Endothelial cell of umbilical vein (primary cell): ENCODE data around the gene KDM4E. TPM values are rescaled to one million over a fixed set of nuclear protein-coding genes. Genes with fewer than 3 reads are reported as not detected.

Source experiments
- BruUV-seq: library from RNA; stranded (reverse); fragments of 400-500 nt; replicated peaks from 2 replicates; lab custom pipeline; 2021; lab: Mats Ljungman, UMichigan
- CTCF ChIA-PET: fragments of 300-600, 350-600 bp; sonication (Branson Sonifier 250); formaldehyde crosslinking; loops from one replicate; lab custom pipeline; 2021; ENCODE audit warnings: antibody characterized with exemption, inconsistent platforms; lab: Charles Lee
- POLR2A ChIA-PET: fragments of 300-600, 350-600 bp; sonication (Branson Sonifier 250); formaldehyde crosslinking; loops from one replicate; lab custom pipeline; 2021; ENCODE audit warnings: antibody characterized with exemption, inconsistent platforms; lab: Charles Lee
- DNase-seq: peaks from one replicate; pipeline ENCODE4 v3.0.0-alpha.2; 2011; ENCODE audit warnings: low read depth, low spot score
- FAIRE-seq: peaks from 2 replicates; lab custom pipeline; 2011; peaks lifted over from hg19 to GRCh38; lab: Jason Lieb, UNC
- H2AFZ ChIP-seq: 2 replicates; pipeline ENCODE4 v1.6.0; 2012; ENCODE audit warnings: low read depth, low read length, control low read depth, inconsistent platforms
- H3K27ac ChIP-seq: 2 replicates; pipeline ENCODE4 v1.5.1; 2011; ENCODE audit warnings: low read depth, mild to moderate bottlenecking, control low read depth, low read length, moderate library complexity; ENCODE audit not compliant: insufficient read depth
- H3K27me3 ChIP-seq, 2 experiments: 2 replicates each; pipeline versions ENCODE4 v1.6.0 to v1.6.1; 2011; ENCODE audit warnings: low read length in 2 of 2, mixed read lengths in 1 of 2; ENCODE audit not compliant: control insufficient read depth in 2 of 2, insufficient read depth in 2 of 2
- H3K36me3 ChIP-seq, 2 experiments: 2 replicates in 1 of 2; 3 replicates in 1 of 2; pipeline ENCODE4 v1.5.1; 2011; ENCODE audit warnings: low read length in 2 of 2, mild to moderate bottlenecking in 1 of 2, moderate library complexity in 1 of 2; ENCODE audit not compliant: control insufficient read depth in 2 of 2, insufficient read depth in 2 of 2; ENCODE audit errors: extremely low read depth in 1 of 2
- H3K4me1 ChIP-seq: 3 replicates; pipeline ENCODE4 v1.5.1; 2011; ENCODE audit warnings: mild to moderate bottlenecking, low read length; ENCODE audit not compliant: control insufficient read depth, insufficient read depth; ENCODE audit errors: extremely low read depth
- H3K4me2 ChIP-seq: 2 replicates; pipeline ENCODE4 v1.6.1; 2011; ENCODE audit warnings: low read length, control low read depth, mixed read lengths; ENCODE audit not compliant: insufficient read depth
- H3K4me3 ChIP-seq, 3 experiments: fragments of 200-600 bp in 1 of 3; sonication (generic), shearing (Covaris generic) in 1 of 3; replicated peaks in 1 of 3; 2 replicates each; pipeline ENCODE4 v1.5.1; 2011 to 2016; ENCODE audit warnings: control low read depth in 3 of 3, low read length in 3 of 3, mild to moderate bottlenecking in 2 of 3, inconsistent platforms in 1 of 3, low read depth in 1 of 3, moderate library complexity in 1 of 3; ENCODE audit not compliant: insufficient read depth in 1 of 3
- H3K79me2 ChIP-seq: 2 replicates; pipeline ENCODE4 v1.6.0; 2012; ENCODE audit warnings: low read length, inconsistent platforms; ENCODE audit not compliant: control insufficient read depth, insufficient read depth
- H3K9ac ChIP-seq: replicated peaks from 2 replicates; pipeline ENCODE3; 2011; ENCODE audit warnings: low read length, control low read depth; ENCODE audit not compliant: insufficient read depth; ENCODE audit errors: extremely low read depth
- H3K9me1 ChIP-seq: replicated peaks from 3 replicates; pipeline ENCODE4 v1.6.0; 2011; ENCODE audit warnings: mild to moderate bottlenecking, low read length; ENCODE audit not compliant: control insufficient read depth, insufficient read depth; ENCODE audit errors: extremely low read depth
- H3K9me3 ChIP-seq: replicated peaks from 2 replicates; pipeline ENCODE4 v1.5.1; 2012; ENCODE audit warnings: low read length, inconsistent platforms; ENCODE audit not compliant: control insufficient read depth, insufficient read depth
- H4K20me1 ChIP-seq: replicated peaks from 2 replicates; pipeline ENCODE3; 2011; ENCODE audit warnings: mild to moderate bottlenecking, low read length; ENCODE audit not compliant: control insufficient read depth, insufficient read depth; ENCODE audit errors: extremely low read depth
- EZH2 ChIP-seq: IDR thresholded peaks from 2 replicates; pipeline ENCODE4 v1.6.1; 2012; ENCODE audit warnings: borderline replicate concordance, low read depth, mild to moderate bottlenecking, moderate library complexity, low read length, inconsistent platforms; ENCODE audit not compliant: severe bottlenecking
- FOS ChIP-seq: IDR thresholded peaks from 2 replicates; pipeline ENCODE4 v1.6.1; 2011; ENCODE audit warnings: mild to moderate bottlenecking, low read length, moderate library complexity, borderline replicate concordance; ENCODE audit not compliant: insufficient read depth
- GATA2 ChIP-seq: IDR thresholded peaks from 2 replicates; pipeline ENCODE4 v1.7.0; 2011; ENCODE audit warnings: low read depth, mild to moderate bottlenecking, moderate library complexity, mixed read lengths, low read length; ENCODE audit not compliant: insufficient read length, insufficient read depth
- JUN ChIP-seq: IDR thresholded peaks from 2 replicates; pipeline ENCODE4 v1.6.1; 2011; ENCODE audit warnings: borderline replicate concordance, low read depth; ENCODE audit not compliant: insufficient read length, insufficient read depth
- MYC ChIP-seq: IDR thresholded peaks from one replicate; pipeline ENCODE4 v1.6.1; 2011; ENCODE audit warnings: mild to moderate bottlenecking, low read depth, low read length
- POLR2A ChIP-seq: IDR thresholded peaks from 2 replicates; pipeline ENCODE4 v1.6.1; 2012; ENCODE audit warnings: low read depth, mild to moderate bottlenecking, control low read depth, low read length
- POLR2AphosphoS5 ChIP-seq: IDR thresholded peaks from 2 replicates; pipeline ENCODE4 v1.6.1; 2012; ENCODE audit warnings: low read depth, mild to moderate bottlenecking, control low read depth, low read length, moderate library complexity; ENCODE audit not compliant: insufficient read depth
- dilution Hi-C: fragments of 300-500 bp; cut with MboI; formaldehyde crosslinking; loops from one replicate; pipeline ENCODE4 v1.15.0; 2019; ENCODE audit warnings: low sequenced_read_pairs; ENCODE audit not compliant: extremely low pct_ligation_motif_present
- intact Hi-C: fragments of 100-400 bp; cut with micrococcal nuclease; formaldehyde crosslinking; loops from one replicate; pipeline ENCODE4 v1.10.0; 2022
- polyA plus RNA-seq, 4 experiments: library from polyadenylated mRNA; depleted of rRNA in 3 of 4; stranded (reverse) in 3 of 4; unstranded in 1 of 4; fragments of >200 nt; gene quantifications; 2 replicates each; pipeline versions ENCODE4 v1.2.1 to v1.2.3, GENCODE V29; 2011 to 2012; ENCODE audit warnings: missing spikeins in 1 of 4
- total RNA-seq: library from RNA; stranded (reverse); gene quantifications from 2 replicates; pipeline ENCODE4 v1.2.3, GENCODE V29; 2021
- TF ChIP-seq, protein P1 (sequence below): IDR thresholded peaks from 2 replicates; pipeline ENCODE4 v1.6.1; 2011; ENCODE audit not compliant: insufficient read depth, insufficient read length
- TF ChIP-seq, protein P2 (sequence below), 2 donors: IDR thresholded peaks; 1 replicate in 1 of 2; 2 replicates in 1 of 2; pipeline ENCODE4 v1.5.1; 2011; ENCODE audit warnings: low read length in 2 of 2, mild to moderate bottlenecking in 2 of 2, moderate library complexity in 2 of 2, control low read depth in 1 of 2, inconsistent platforms in 1 of 2, low read depth in 1 of 2; ENCODE audit not compliant: insufficient read depth in 1 of 2; ENCODE audit errors: extremely low read depth in 1 of 2

Gene KDM4E
- total and polyA plus RNA-seq, 2 donors (not counting 3 experiments of a cell fraction or from before 2014, with no cell fraction given), result not detected

DNA sequence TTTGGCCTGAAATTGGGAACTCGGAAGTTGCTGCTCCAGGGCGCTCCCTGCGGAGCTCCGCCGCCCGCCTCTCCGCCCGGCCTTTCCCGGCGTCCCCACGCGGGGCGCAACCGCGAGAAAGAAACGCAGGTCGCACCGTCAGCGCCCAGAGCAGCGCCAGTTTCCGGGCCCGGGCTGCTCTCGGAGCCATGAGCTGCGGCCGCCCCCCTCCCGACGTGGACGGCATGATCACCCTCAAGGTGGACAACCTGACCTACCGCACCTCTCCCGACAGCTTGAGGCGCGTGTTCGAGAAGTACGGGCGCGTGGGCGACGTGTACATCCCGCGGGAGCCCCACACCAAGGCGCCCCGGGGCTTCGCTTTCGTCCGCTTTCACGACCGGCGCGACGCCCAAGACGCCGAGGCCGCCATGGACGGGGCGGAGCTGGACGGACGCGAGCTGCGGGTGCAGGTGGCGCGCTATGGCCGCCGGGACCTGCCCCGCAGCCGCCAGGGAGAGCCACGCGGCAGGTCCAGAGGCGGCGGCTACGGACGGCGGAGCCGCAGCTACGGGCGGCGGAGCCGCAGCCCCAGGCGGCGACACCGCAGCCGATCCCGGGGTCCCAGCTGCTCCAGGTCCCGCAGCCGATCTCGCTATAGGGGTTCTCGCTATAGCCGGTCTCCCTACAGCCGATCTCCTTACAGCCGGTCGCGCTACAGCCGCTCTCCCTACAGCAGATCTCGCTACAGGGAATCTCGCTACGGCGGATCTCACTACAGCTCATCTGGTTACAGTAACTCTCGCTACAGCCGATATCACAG lies 42.2 kb downstream of the KDM4E start:
- intact Hi-C loops (loop anchor here (1.0 to 2.0 kb wide), 5 partner anchors 94 to 723 kb away; partner anchors contain the start of genes CEP57, CWC15, KDM4D and SESN3), dilution Hi-C loops (no loop called here)
- H3K9me1 ChIP-seq, result no peaks in the 10 kb centered on the region
- H3K4me1 ChIP-seq, result peaks cover 19% of the 10 kb centered on the region
- peak overlapping the region; percentile 99 for H3K4me2 ChIP-seq
- CTCF ChIA-PET, result interaction anchor here (0.6 to 6.7 kb wide), 36 partner anchors 8 to 1361 kb away, joined by 3 to 96 read pairs (median 4); partner anchors contain the start of genes CWC15, ENDOD1, KDM4D and KDM4F
- peak overlapping the region; percentile 86 for H2AFZ ChIP-seq
- H3K4me3 ChIP-seq, result peak overlapping the region; percentile 78 to 98 (median 79)
- POLR2A ChIA-PET, result interaction anchor here (0.8 to 1.6 kb wide), 6 partner anchors 22 to 94 kb away, joined by 3 to 9 read pairs (median 6); partner anchors contain the start of genes CWC15, ENDOD1 and KDM4D
- peak; percentile 61 for FAIRE-seq
- H3K9me3 ChIP-seq, result no peaks in the 10 kb centered on the region
- DNase-seq, result peak; percentile 79
- peaks cover 1 to 6% of the 10 kb centered on the region in 2 experiments for H3K27me3 ChIP-seq
- BruUV-seq, result TSS peak; percentile 44
- H4K20me1 ChIP-seq, result no peaks in the 10 kb centered on the region
- no peaks in the 10 kb centered on the region for H3K36me3 ChIP-seq
- H3K79me2 ChIP-seq, result peaks cover 16% of the 10 kb centered on the region
- peak overlapping the region; percentile 75 for H3K9ac ChIP-seq
- no peak for TF ChIP-seq FOS
- no peak for TF ChIP-seq MYC
- TF ChIP-seq, protein P1, sequence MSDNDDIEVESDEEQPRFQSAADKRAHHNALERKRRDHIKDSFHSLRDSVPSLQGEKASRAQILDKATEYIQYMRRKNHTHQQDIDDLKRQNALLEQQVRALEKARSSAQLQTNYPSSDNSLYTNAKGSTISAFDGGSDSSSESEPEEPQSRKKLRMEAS, result peak; percentile 1
- TF ChIP-seq EZH2, result no peak
- no peak for TF ChIP-seq JUN
- no peak for TF ChIP-seq GATA2
- peak; percentile 66 for TF ChIP-seq POLR2A
- peak; percentile 58 for TF ChIP-seq POLR2AphosphoS5
- TF ChIP-seq, protein P2, sequence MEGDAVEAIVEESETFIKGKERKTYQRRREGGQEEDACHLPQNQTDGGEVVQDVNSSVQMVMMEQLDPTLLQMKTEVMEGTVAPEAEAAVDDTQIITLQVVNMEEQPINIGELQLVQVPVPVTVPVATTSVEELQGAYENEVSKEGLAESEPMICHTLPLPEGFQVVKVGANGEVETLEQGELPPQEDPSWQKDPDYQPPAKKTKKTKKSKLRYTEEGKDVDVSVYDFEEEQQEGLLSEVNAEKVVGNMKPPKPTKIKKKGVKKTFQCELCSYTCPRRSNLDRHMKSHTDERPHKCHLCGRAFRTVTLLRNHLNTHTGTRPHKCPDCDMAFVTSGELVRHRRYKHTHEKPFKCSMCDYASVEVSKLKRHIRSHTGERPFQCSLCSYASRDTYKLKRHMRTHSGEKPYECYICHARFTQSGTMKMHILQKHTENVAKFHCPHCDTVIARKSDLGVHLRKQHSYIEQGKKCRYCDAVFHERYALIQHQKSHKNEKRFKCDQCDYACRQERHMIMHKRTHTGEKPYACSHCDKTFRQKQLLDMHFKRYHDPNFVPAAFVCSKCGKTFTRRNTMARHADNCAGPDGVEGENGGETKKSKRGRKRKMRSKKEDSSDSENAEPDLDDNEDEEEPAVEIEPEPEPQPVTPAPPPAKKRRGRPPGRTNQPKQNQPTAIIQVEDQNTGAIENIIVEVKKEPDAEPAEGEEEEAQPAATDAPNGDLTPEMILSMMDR (IDR thresholded peaks at IDR 0.05; ENCODE audit: extremely low read depth in 1 of 2, insufficient read depth in 1 of 2, low read depth in 1 of 2, low read length in 2 of 2), result peak; percentile 48 to 77
- peak overlapping the region; percentile 62 for H3K27ac ChIP-seq
